Fibroblast of pulmonary artery (primary cell): ENCODE measurements around the gene C8B.

Source experiments
- DNase-seq: peaks from one replicate; pipeline ENCODE4 v3.0.0-alpha.2; 2010; ENCODE audit warnings: low read depth
- H3K4me3 ChIP-seq: replicated peaks from 2 replicates; pipeline ENCODE4 v1.5.1; 2011; ENCODE audit warnings: low read depth, mild to moderate bottlenecking, control low read depth, low read length, moderate library complexity
- CTCF ChIP-seq: IDR thresholded peaks from 2 replicates; pipeline ENCODE4 v1.5.1; 2011; ENCODE audit warnings: mild to moderate bottlenecking, control low read depth, low read length, inconsistent platforms; ENCODE audit errors: missing control alignments

Gene C8B

GRCh38 chr1:56927171-56927570 is 38.6 kb downstream of the C8B start:
- DNase-seq = no peak
- no peak overlapping the region for H3K4me3 ChIP-seq
- TF ChIP-seq CTCF = no peak

GRCh38 chr1:56925193-56925592 is 40.6 kb downstream of the C8B start:
- H3K4me3 ChIP-seq = no peak overlapping the region
- TF ChIP-seq CTCF = no peak
- no peak for DNase-seq

- TF ChIP-seq CTCF = no peak
- DNase-seq = no peak
- no peak overlapping the region for H3K4me3 ChIP-seq
Observed at GRCh38 chr1:56924116-56924515, 41.7 kb downstream of the C8B start.

GRCh38 chr1:56923201-56923600 is 42.6 kb downstream of the C8B start:
- DNase-seq = no peak
- TF ChIP-seq CTCF = no peak
- H3K4me3 ChIP-seq = no peak overlapping the region

DNA sequence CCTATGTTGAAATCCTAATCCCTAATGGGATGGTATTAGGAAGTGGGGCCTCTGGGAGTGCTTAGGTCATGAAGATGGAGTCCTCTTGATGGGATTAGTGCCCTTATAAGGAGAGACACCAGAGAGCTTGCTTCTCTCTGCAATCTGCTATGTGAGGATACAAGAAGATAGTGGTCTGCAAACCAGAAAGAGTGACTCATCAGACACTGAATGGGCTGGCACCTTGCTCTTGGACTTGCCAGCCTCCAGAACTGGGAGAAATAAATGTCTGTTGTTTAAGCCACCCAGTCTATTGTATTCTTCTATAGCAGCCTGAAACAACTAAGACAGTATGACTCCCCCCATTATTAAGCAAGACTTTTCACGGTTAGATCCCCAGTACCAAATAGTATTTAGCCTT is 43.3 kb downstream of the C8B start:
- no peak for DNase-seq
- no peak overlapping the region for H3K4me3 ChIP-seq
- no peak for TF ChIP-seq CTCF

GRCh38 chr1:56922070-56922469 is 43.7 kb downstream of the C8B start:
- no peak for DNase-seq
- no peak overlapping the region for H3K4me3 ChIP-seq
- no peak for TF ChIP-seq CTCF

- TF ChIP-seq CTCF = no peak
- H3K4me3 ChIP-seq = no peak overlapping the region
- peak; percentile 55 for DNase-seq
Observed at GRCh38 chr1:56921479-56921878, 44.3 kb downstream of the C8B start.
